Bronchial epithelial cell (primary cell): Measurements from ENCODE around the gene PAX2. TPM values are rescaled to one million over a fixed set of nuclear protein-coding genes. Genes with fewer than 3 reads are reported as not detected.

Source experiments
- DNase-seq: peaks from one replicate; pipeline ENCODE4 v3.0.0-alpha.2; 2010; ENCODE audit warnings: low read depth
- FAIRE-seq: peaks from 2 replicates; lab custom pipeline; 2011; peaks lifted over from hg19 to GRCh38; lab: Jason Lieb, UNC
- H3K27me3 ChIP-seq: 2 replicates; pipeline ENCODE4 v1.5.1; 2011; ENCODE audit warnings: low read length; ENCODE audit not compliant: control insufficient read depth, insufficient read depth
- H3K36me3 ChIP-seq: 2 replicates; pipeline ENCODE4 v1.5.1; 2011; ENCODE audit warnings: low read length; ENCODE audit not compliant: control insufficient read depth, insufficient read depth
- H3K4me3 ChIP-seq: 2 replicates; pipeline ENCODE4 v1.5.1; 2011; ENCODE audit warnings: mild to moderate bottlenecking, low read depth, low read length, control low read depth
- CTCF ChIP-seq: IDR thresholded peaks from 2 replicates; pipeline ENCODE4 v1.5.1; 2011; ENCODE audit warnings: mild to moderate bottlenecking, moderate library complexity, low read length, control low read depth, inconsistent platforms; ENCODE audit not compliant: insufficient read depth, severe bottlenecking
- total RNA-seq: library from RNA; depleted of rRNA; stranded (reverse); fragments of >200 nt; gene quantifications from 2 replicates; pipeline ENCODE4 v1.2.1, GENCODE V29; 2014

PAX2 gene
- total RNA-seq, 1 donor from 2014 or later, result not detected

DNA sequence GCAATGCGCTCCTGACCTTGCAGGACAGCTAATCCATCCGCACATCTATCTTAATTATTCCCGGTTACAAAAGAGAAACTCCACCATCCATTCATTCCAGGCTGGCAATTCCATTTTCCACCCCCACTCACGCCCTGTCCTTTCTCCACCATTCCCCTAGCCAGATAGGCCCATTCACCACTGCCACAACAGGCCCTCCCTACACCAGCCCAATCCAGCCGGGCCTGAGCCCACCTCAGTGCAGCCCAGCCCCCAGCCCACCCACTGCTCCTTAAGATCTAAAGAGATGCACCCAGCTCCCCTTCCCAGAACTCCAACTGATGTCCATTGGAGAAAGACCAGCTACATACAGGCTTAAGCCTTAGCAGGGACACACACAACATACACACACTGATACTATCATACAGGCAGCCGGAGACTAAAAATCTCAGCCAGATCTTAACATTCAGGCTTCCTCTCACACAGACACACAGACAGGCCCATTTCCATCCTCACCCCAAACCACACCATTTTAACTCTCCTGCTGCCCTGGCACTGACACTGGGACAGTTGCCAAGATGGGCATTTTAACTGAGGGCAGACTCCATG, 38.0 kb upstream of the PAX2 start:
- DNase-seq (no peak), FAIRE-seq (no peak)
- no peak for TF ChIP-seq CTCF
- H3K36me3 ChIP-seq, result no peaks in the 10 kb centered on the region
- H3K4me3 ChIP-seq, result no peak overlapping the region
- H3K27me3 ChIP-seq, result peaks cover 30% of the 10 kb centered on the region

- TF ChIP-seq CTCF, result no peak
- DNase-seq, result no peak
- Histone ChIP-seq H3K27me3 (peaks cover 45% of the 10 kb centered on the region), H3K36me3 (no peaks in the 10 kb centered on the region), H3K4me3 (no peak overlapping the region)
- no peak for FAIRE-seq
These were observed 36.0 kb upstream of the PAX2 start for GRCh38 chr10:100709146-100710082.

DNA sequence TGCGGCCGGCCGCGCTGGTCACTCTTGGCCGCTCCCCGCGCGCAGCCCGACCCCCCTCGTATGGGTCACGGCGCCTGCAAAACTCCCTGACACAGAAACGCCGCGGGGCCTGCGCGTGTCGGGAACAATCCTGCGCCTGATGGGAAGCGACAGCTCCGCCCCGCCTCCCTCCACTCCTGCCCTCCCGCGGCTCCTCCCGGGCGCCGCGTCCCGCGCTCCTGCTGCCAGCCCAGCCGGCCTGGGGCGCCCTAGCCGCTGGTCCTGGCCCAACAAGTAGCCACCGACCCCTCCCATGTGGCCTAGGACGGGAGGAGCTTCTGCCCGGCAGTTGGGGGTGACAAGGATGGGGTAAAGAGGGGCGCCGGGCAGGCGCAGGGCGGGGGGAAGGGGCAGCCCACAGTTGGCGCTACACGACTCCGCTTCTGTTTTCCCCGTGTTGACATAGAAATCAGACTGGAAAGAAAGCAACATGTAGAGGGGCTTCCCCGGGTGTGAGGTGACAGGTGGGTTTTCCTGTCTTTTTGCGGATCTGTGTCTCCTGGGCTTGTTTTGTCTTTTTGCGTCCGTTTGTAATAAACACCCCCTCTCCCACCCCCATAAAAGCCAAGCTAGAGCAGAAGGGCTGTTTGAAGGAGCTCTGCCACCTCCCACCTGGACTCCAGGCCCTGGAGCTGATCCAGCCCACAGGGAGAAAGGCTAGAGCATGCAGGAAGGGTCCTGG, 35.1 kb upstream of the PAX2 start:
- no peak for FAIRE-seq
- DNase-seq, result no peak
- Histone ChIP-seq H3K36me3 (no peaks in the 10 kb centered on the region), H3K4me3 (no peak overlapping the region), H3K27me3 (peaks cover 53% of the 10 kb centered on the region)
- no peak for TF ChIP-seq CTCF

- Histone ChIP-seq H3K4me3 (no peak overlapping the region), H3K27me3 (peaks cover 59% of the 10 kb centered on the region), H3K36me3 (no peaks in the 10 kb centered on the region)
- DNase-seq (no peak), FAIRE-seq (no peak)
- no peak for TF ChIP-seq CTCF
These were observed 32.1 kb upstream of the PAX2 start for GRCh38 chr10:100713049-100713858.

GRCh38 chr10:100713859-100714565, 31.4 kb upstream of the PAX2 start:
- peaks cover 58% of the 10 kb centered on the region for H3K27me3 ChIP-seq
- H3K36me3 ChIP-seq, result no peaks in the 10 kb centered on the region
- FAIRE-seq (no peak), DNase-seq (no peak)
- no peak for TF ChIP-seq CTCF
- H3K4me3 ChIP-seq, result no peak overlapping the region
